A673 (cell line): ENCODE data around the gene UPF3A. TPM values are rescaled to one million over a fixed set of nuclear protein-coding genes. Genes with fewer than 3 reads are reported as not detected.

Experiments
- BruUV-seq: library from RNA; stranded (reverse); fragments of 400-500 nt; replicated peaks from 2 replicates; lab custom pipeline; 2021; lab: Mats Ljungman, UMichigan
- CTCF ChIA-PET: fragments of 300-600 bp; sonication (Branson Sonifier 250); formaldehyde crosslinking; loops from one replicate; lab custom pipeline; 2022; ENCODE audit warnings: antibody characterized with exemption; lab: Charles Lee
- POLR2A ChIA-PET: fragments of 300-600 bp; sonication (Branson Sonifier 250); formaldehyde crosslinking; loops from one replicate; lab custom pipeline; 2022; ENCODE audit warnings: antibody characterized with exemption; ENCODE audit not compliant: low non-redundant PET; lab: Charles Lee
- DNase-seq: peaks from one replicate; pipeline ENCODE4 v3.0.0-alpha.2; 2015; ENCODE audit warnings: low spot score
- H3K27ac ChIP-seq: fragments of 200-600 bp; sonication (generic); 2 replicates; pipeline ENCODE4 v1.5.1; 2016; ENCODE audit warnings: mixed run types, low read depth, mild to moderate bottlenecking, mixed read lengths, antibody characterized with exemption, low read length; ENCODE audit not compliant: poor library complexity, severe bottlenecking
- H3K27me3 ChIP-seq: fragments of 200-600 bp; sonication (generic); replicated peaks from 2 replicates; pipeline ENCODE4 v1.6.1; 2017; ENCODE audit warnings: mixed run types, low read depth, mild to moderate bottlenecking, mixed read lengths, antibody characterized with exemption, low read length; ENCODE audit not compliant: insufficient read depth, poor library complexity
- H3K36me3 ChIP-seq: fragments of 200-600 bp; sonication (generic); 2 replicates; pipeline ENCODE4 v1.6.1; 2016; ENCODE audit warnings: mixed run types, mild to moderate bottlenecking, mixed read lengths, antibody characterized with exemption, low read length; ENCODE audit not compliant: insufficient read depth, poor library complexity, severe bottlenecking
- H3K4me1 ChIP-seq: fragments of 200-600 bp; sonication (generic); 2 replicates; pipeline ENCODE4 v1.6.1; 2017; ENCODE audit warnings: mixed run types, mild to moderate bottlenecking, mixed read lengths, antibody characterized with exemption, low read length; ENCODE audit not compliant: insufficient read depth, poor library complexity, severe bottlenecking
- H3K4me3 ChIP-seq: fragments of 200-600 bp; sonication (generic); 2 replicates; pipeline ENCODE4 v1.5.1; 2016; ENCODE audit warnings: low read depth, mixed run types, mild to moderate bottlenecking, mixed read lengths, low read length; ENCODE audit not compliant: poor library complexity, severe bottlenecking
- H3K9me3 ChIP-seq: fragments of 200-600 bp; sonication (generic); 2 replicates; pipeline ENCODE4 v1.6.1; 2016; ENCODE audit warnings: mixed run types, low read depth, mild to moderate bottlenecking, mixed read lengths, antibody characterized with exemption, low read length; ENCODE audit not compliant: poor library complexity, severe bottlenecking
- EZH2 ChIP-seq: fragments of 200-600 bp; sonication (generic); IDR thresholded peaks from 2 replicates; pipeline ENCODE4 v1.6.1; 2017; ENCODE audit warnings: borderline replicate concordance, low read depth, mild to moderate bottlenecking, mixed read lengths, antibody characterized with exemption, low read length; ENCODE audit not compliant: poor library complexity, severe bottlenecking
- intact Hi-C: fragments of 100-400 bp; cut with micrococcal nuclease; formaldehyde crosslinking; loops from one replicate; pipeline ENCODE4 v1.10.0; 2022; ENCODE audit not compliant: unreplicated experiment
- total RNA-seq: library from RNA; stranded (reverse); gene quantifications from 2 replicates; pipeline ENCODE4 v1.2.3, GENCODE V29; 2021
- TF ChIP-seq, protein P1 (sequence below): fragments of 300-800, 200-600 bp; sonication (generic); conservative IDR thresholded peaks from 2 replicates; pipeline ENCODE4 v1.5.1; 2017; ENCODE audit warnings: low read depth, mild to moderate bottlenecking, antibody characterized with exemption, low read length, moderate library complexity, mixed read lengths

UPF3A gene
- total RNA-seq, 1 experiment from 2014 or later: 32.0 TPM

DNA sequence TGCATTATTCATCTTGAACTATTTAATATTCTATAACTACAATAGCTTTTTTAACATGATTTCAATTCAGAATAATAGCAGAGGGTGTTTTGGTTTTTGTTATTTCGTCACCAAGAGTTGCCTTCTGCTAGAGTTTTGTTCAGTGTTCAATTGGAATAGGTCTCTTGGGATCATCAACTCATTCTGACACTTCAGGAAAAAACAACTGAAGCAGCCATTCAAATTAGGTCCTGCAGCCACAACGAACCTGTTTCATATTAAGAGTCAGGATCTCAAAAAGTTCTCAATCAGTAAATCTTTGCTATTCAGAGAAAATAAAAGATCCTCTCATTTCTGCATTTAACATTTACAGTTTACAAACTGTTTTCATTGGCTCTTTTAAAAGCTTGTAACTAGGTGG lies 30.5 kb downstream of the UPF3A start:
- ChIA-PET CTCF (no interaction called here), POLR2A (no interaction called here)
- no TSS peak for BruUV-seq
- Histone ChIP-seq H3K4me1 (peaks cover 29% of the 10 kb centered on the region), H3K36me3 (peaks cover 4% of the 10 kb centered on the region), H3K27me3 (no peaks in the 10 kb centered on the region), H3K27ac (no peak overlapping the region), H3K4me3 (peak overlapping the region; percentile 0), H3K9me3 (no peaks in the 10 kb centered on the region)
- DNase-seq: peak; percentile 75
- intact Hi-C loops: no loop called here
- TF ChIP-seq EZH2: no peak
- TF ChIP-seq, protein P1, sequence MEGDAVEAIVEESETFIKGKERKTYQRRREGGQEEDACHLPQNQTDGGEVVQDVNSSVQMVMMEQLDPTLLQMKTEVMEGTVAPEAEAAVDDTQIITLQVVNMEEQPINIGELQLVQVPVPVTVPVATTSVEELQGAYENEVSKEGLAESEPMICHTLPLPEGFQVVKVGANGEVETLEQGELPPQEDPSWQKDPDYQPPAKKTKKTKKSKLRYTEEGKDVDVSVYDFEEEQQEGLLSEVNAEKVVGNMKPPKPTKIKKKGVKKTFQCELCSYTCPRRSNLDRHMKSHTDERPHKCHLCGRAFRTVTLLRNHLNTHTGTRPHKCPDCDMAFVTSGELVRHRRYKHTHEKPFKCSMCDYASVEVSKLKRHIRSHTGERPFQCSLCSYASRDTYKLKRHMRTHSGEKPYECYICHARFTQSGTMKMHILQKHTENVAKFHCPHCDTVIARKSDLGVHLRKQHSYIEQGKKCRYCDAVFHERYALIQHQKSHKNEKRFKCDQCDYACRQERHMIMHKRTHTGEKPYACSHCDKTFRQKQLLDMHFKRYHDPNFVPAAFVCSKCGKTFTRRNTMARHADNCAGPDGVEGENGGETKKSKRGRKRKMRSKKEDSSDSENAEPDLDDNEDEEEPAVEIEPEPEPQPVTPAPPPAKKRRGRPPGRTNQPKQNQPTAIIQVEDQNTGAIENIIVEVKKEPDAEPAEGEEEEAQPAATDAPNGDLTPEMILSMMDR: no peak

DNA sequence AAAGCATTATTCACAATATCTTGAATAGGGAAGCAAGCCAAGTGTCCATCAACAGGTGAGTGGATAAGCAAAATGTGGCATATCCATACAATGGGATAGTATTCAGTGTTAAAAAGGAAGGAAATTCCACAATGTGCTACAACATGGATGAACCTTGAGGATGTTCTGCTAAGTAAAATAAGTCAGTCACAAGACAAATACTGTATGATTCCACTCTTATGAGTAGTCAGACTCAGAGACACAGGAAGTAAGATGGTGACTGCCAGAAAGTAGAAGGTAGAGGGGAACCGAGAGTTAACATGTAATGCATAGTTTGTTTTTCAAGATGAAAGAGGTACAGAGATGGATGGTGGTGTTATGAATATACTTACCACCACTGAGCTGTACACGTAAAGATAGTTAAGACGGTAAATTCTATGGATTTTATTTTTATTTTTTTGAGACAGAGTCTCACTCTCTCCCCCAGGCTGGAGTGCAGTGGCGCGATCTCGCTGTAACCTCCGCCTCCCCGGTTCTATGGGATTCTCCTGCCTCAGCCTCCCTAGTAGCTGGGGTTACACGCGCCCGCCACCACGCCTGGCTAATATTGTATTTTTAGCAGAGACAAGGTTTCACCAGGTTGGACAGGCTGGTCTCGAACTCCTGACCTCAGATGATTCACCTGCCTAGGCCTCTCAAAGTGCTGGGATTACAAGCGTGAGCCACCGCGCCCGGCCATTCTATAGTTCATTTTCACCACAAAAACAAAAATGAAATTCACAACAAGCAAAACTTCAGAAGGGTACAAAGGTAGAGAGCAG lies 31.9 kb downstream of the UPF3A start:
- Histone ChIP-seq H3K27me3 (no peaks in the 10 kb centered on the region), H3K4me3 (peak overlapping the region; percentile 85), H3K9me3 (no peaks in the 10 kb centered on the region), H3K36me3 (peaks cover 6% of the 10 kb centered on the region), H3K4me1 (peaks cover 29% of the 10 kb centered on the region), H3K27ac (peak overlapping the region; percentile 88)
- no TSS peak for BruUV-seq
- DNase-seq: no peak
- no peak for TF ChIP-seq EZH2
- TF ChIP-seq, protein P1: no peak
- POLR2A ChIA-PET: interaction anchor here (0.7 kb wide), 1 partner anchor 83 kb away, joined by 6 read pairs; no protein-coding TSS in a partner anchor
- intact Hi-C loops: no loop called here
- CTCF ChIA-PET: no interaction called here

DNA sequence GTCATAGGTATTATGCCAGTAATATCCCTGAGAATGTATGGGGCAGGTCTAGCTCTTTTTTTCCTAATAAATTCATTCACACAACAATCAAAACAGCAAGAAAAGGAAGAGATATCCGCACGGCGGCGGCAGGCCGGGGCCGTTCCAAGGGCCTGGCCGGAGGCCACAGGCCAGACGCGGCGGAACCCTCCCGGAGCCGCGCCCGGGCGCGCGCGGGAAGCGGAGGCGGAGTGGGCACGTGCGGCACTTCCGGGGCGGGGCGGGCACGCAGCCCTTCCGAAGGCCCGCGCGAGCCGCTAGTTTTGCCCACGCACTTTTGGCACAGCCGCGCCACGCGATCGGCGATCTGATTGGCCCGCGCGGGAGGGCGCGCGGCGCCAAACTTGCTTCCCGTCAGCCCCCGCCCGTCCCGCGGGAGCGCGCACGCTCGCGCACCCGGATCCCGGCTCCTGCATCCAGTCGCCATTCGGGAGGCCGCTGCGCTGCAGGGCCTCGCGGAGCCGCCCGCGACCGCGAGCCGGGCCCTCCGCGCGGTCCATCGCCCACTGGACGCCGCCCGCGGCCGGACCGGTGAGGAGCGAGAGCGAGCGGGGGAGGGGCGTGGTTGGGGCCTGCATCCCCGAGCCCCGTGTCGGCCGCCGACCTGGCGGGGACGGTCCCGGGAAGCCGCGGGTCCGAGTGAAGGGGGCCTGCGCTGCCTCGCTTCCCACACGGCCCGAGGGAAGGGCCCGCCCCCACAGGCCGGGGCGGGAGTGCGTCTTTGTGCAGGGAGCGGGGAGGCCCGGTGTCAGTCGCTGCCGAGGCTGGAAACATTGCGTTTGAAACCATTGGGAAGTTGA lies 32.9 kb downstream of the UPF3A start, which contains the start of gene CHAMP1:
CHAMP1 (plus strand) TSS at position 430 of the 839 bp plus-strand sequence. CDS start 9,340 bp downstream, outside the sequence.
- peak; percentile 98 for DNase-seq
- Histone ChIP-seq H3K27me3 (no peaks in the 10 kb centered on the region), H3K9me3 (no peaks in the 10 kb centered on the region), H3K4me1 (peaks cover 29% of the 10 kb centered on the region), H3K4me3 (peak within 1 kb of the TSS; percentile 85), H3K27ac (peak within 1 kb of the TSS; percentile 88), H3K36me3 (peaks cover 6% of the 10 kb centered on the region)
- ChIA-PET CTCF (no interaction called here), POLR2A (interaction anchor here (0.7 kb wide), 1 partner anchor 84 kb away, joined by 6 read pairs; no protein-coding TSS in a partner anchor)
- intact Hi-C loops: no loop called here
- TF ChIP-seq EZH2: no peak
- TF ChIP-seq, protein P1: no peak
- no TSS peak for BruUV-seq
